Testis (tissue), 2 donors: ENCODE data around the gene ZNF438.
"Not testable (repeated sequence)": the region's sequence is repeated elsewhere in the genome, so short reads cannot be mapped to it uniquely, and the experiment has no call there.

ENCODE experiments used
- POLR2A ChIP-seq: fragments of 450-650 bp; IDR thresholded peaks from one replicate; pipeline ENCODE4 v1.6.1; 2017; ENCODE audit warnings: antibody characterized with exemption, mild to moderate bottlenecking, moderate library complexity
- TF ChIP-seq, protein P1 (sequence below), 3 experiments: fragments of 450-650 bp in 2 of 3; fragments of 200-600 bp in 1 of 3; sonication (generic) in 1 of 3; IDR thresholded peaks; one replicate each; pipeline ENCODE4 v1.5.1; 2016 to 2019; ENCODE audit warnings: antibody characterized with exemption in 3 of 3, mild to moderate bottlenecking in 2 of 3, moderate library complexity in 1 of 3

DNA sequence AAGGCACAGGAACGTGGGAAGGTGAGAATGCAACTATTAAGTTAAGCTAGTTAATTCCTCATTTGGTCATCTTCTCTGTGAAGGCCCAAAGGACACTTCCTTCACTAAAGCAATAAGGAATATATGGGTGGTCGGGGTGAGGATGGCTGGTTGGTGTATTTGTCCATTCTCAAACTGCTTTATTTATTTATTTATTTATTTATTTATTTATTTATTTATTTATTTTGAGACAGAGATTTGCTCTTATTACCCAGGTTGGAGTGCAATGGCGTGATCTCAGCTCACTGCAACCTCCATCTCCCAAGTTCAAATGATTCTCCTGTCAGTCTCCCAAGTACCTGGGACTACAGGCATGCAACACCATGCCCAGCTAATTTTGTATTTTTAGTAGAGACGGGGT, 236.6 kb downstream of the ZNF438 start:
- TF ChIP-seq, protein P1, sequence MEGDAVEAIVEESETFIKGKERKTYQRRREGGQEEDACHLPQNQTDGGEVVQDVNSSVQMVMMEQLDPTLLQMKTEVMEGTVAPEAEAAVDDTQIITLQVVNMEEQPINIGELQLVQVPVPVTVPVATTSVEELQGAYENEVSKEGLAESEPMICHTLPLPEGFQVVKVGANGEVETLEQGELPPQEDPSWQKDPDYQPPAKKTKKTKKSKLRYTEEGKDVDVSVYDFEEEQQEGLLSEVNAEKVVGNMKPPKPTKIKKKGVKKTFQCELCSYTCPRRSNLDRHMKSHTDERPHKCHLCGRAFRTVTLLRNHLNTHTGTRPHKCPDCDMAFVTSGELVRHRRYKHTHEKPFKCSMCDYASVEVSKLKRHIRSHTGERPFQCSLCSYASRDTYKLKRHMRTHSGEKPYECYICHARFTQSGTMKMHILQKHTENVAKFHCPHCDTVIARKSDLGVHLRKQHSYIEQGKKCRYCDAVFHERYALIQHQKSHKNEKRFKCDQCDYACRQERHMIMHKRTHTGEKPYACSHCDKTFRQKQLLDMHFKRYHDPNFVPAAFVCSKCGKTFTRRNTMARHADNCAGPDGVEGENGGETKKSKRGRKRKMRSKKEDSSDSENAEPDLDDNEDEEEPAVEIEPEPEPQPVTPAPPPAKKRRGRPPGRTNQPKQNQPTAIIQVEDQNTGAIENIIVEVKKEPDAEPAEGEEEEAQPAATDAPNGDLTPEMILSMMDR (IDR thresholded peaks at IDR 0.05), result not testable (repeated sequence)
- not testable (repeated sequence) for TF ChIP-seq POLR2A
